H1 (cell line): ENCODE results near the gene LRTM1. TPM values are rescaled to one million over a fixed set of nuclear protein-coding genes. Genes with fewer than 3 reads are reported as not detected.

Experiments
- CTCF ChIA-PET: fragments of 300-600 bp; sonication (Branson Sonifier 250); formaldehyde crosslinking; loops from one replicate; lab custom pipeline; 2021; ENCODE audit not compliant: partially characterized antibody; lab: Charles Lee
- POLR2A ChIA-PET: fragments of 300-600 bp; sonication (Branson Sonifier 250); formaldehyde crosslinking; loops from one replicate; lab custom pipeline; 2021; ENCODE audit warnings: inconsistent platforms; ENCODE audit not compliant: partially characterized antibody; lab: Charles Lee
- DNase-seq, 2 experiments: peaks; one replicate each; pipeline versions ENCODE4 v3.0.0 to v3.0.0-alpha.2; 2010 to 2022; ENCODE audit warnings: low spot score in 2 of 2, low read depth in 1 of 2, mixed read lengths in 1 of 2
- FAIRE-seq: peaks from 2 replicates; lab custom pipeline; 2011; peaks lifted over from hg19 to GRCh38; lab: Jason Lieb, UNC
- H2AFZ ChIP-seq: 2 replicates; pipeline ENCODE4 v1.8.1; 2012; ENCODE audit warnings: low read length, inconsistent platforms
- H2AK5ac ChIP-seq: 2 replicates; pipeline ENCODE4 v1.6.1; 2013; ENCODE audit warnings: low read depth, low read length
- H2BK120ac ChIP-seq: replicated peaks from 2 replicates; pipeline ENCODE3; 2013; ENCODE audit warnings: low read depth, low read length, inconsistent platforms
- H2BK12ac ChIP-seq: 2 replicates; pipeline ENCODE4 v1.6.1; 2013; ENCODE audit warnings: low read depth, low read length
- H2BK15ac ChIP-seq: 2 replicates; pipeline ENCODE4 v1.6.1; 2013; ENCODE audit warnings: low read length
- H2BK20ac ChIP-seq: 2 replicates; pipeline ENCODE4 v1.6.1; 2013; ENCODE audit warnings: low read length
- H2BK5ac ChIP-seq: 2 replicates; pipeline ENCODE4 v1.6.1; 2013; ENCODE audit warnings: low read depth, low read length
- H3K14ac ChIP-seq: 2 replicates; pipeline ENCODE4 v1.6.1; 2013; ENCODE audit warnings: inconsistent platforms; ENCODE audit not compliant: insufficient read length
- H3K18ac ChIP-seq: 2 replicates; pipeline ENCODE4 v1.6.1; 2013; ENCODE audit warnings: low read length; ENCODE audit errors: extremely low read depth
- H3K23ac ChIP-seq: 2 replicates; pipeline ENCODE4 v1.6.1; 2013; ENCODE audit warnings: inconsistent platforms; ENCODE audit not compliant: insufficient read length
- H3K23me2 ChIP-seq: 2 replicates; pipeline ENCODE4 v1.6.1; 2013; ENCODE audit warnings: low read depth, low read length
- H3K27ac ChIP-seq: 2 replicates; pipeline ENCODE4 v1.6.1; 2011; ENCODE audit warnings: low read depth, low read length, inconsistent platforms
- H3K27me3 ChIP-seq, 4 experiments: replicated peaks in 1 of 4; 1 replicate in 1 of 4; 2 replicates in 3 of 4; pipeline versions ENCODE4 v1.6.1 to v1.8.1; 2011 to 2013; ENCODE audit warnings: low read length in 3 of 4, mild to moderate bottlenecking in 3 of 4, inconsistent platforms in 2 of 4, mixed read lengths in 2 of 4, moderate library complexity in 1 of 4; ENCODE audit not compliant: control insufficient read depth in 3 of 4, insufficient read depth in 3 of 4; ENCODE audit errors: extremely low read depth in 1 of 4
- H3K36me3 ChIP-seq, 4 experiments: 2 replicates each; pipeline versions ENCODE4 v1.6.1 to v1.8.1; 2011 to 2013; ENCODE audit warnings: mild to moderate bottlenecking in 4 of 4, low read length in 3 of 4, moderate library complexity in 2 of 4, control low read depth in 1 of 4, inconsistent platforms in 1 of 4; ENCODE audit not compliant: insufficient read depth in 4 of 4, control insufficient read depth in 2 of 4
- H3K4ac ChIP-seq: replicated peaks from 2 replicates; pipeline ENCODE3; 2013; ENCODE audit warnings: low read length, low read depth, mixed read lengths, inconsistent platforms; ENCODE audit not compliant: insufficient read length
- H3K4me1 ChIP-seq, 4 experiments: replicated peaks in 1 of 4; 1 replicate in 1 of 4; 2 replicates in 3 of 4; pipeline versions ENCODE4 v1.6.1 to v1.8.1; 2011 to 2013; ENCODE audit warnings: low read length in 3 of 4, inconsistent platforms in 2 of 4, mixed read lengths in 1 of 4; ENCODE audit not compliant: insufficient read depth in 4 of 4, control insufficient read depth in 3 of 4
- H3K4me2 ChIP-seq, 2 experiments: 2 replicates each; pipeline versions ENCODE4 v1.6.1 to v1.8.1; 2011 to 2013; ENCODE audit warnings: low read depth in 2 of 2, low read length in 2 of 2, control low read depth in 1 of 2, inconsistent platforms in 1 of 2, mild to moderate bottlenecking in 1 of 2; ENCODE audit not compliant: insufficient read depth in 1 of 2
- H3K4me3 ChIP-seq, 4 experiments: fragments of 200-600, 300-600 bp in 1 of 4; sonication (generic), shearing (Covaris generic), sonication (Bioruptor Twin) in 1 of 4; 2 replicates each; pipeline versions ENCODE4 v1.5.1 to v1.8.1; 2011 to 2016; ENCODE audit warnings: low read length in 4 of 4, low read depth in 3 of 4, control low read depth in 2 of 4, inconsistent platforms in 2 of 4, mild to moderate bottlenecking in 2 of 4, mixed read lengths in 1 of 4, moderate library complexity in 1 of 4; ENCODE audit not compliant: insufficient read depth in 2 of 4; ENCODE audit errors: extremely low read depth in 1 of 4
- H3K56ac ChIP-seq: replicated peaks from 2 replicates; pipeline ENCODE3; 2013; ENCODE audit warnings: low read depth, mild to moderate bottlenecking, mixed read lengths, low read length, inconsistent platforms; ENCODE audit not compliant: insufficient read length
- H3K79me1 ChIP-seq: 2 replicates; pipeline ENCODE4 v1.6.1; 2013; ENCODE audit warnings: low read depth, low read length, control low read depth
- H3K79me2 ChIP-seq, 2 experiments: 2 replicates each; pipeline versions ENCODE4 v1.6.1 to v1.8.1; 2012 to 2013; ENCODE audit warnings: low read length in 2 of 2, mild to moderate bottlenecking in 2 of 2, inconsistent platforms in 1 of 2; ENCODE audit not compliant: insufficient read depth in 2 of 2, control insufficient read depth in 1 of 2
- H3K9ac ChIP-seq, 4 experiments: replicated peaks in 1 of 4; 1 replicate in 1 of 4; 2 replicates in 3 of 4; pipeline versions ENCODE4 v1.6.1 to v1.8.1; 2011 to 2013; ENCODE audit warnings: low read depth in 3 of 4, low read length in 3 of 4, control low read depth in 2 of 4, mild to moderate bottlenecking in 2 of 4, moderate library complexity in 2 of 4, inconsistent platforms in 1 of 4; ENCODE audit errors: extremely low read depth in 1 of 4
- H3K9me3 ChIP-seq, 2 experiments: 2 replicates each; pipeline versions ENCODE4 v1.6.1 to v1.8.1; 2012 to 2013; ENCODE audit warnings: mild to moderate bottlenecking in 2 of 2, moderate library complexity in 2 of 2, control low read depth in 1 of 2, inconsistent platforms in 1 of 2, low read depth in 1 of 2, low read length in 1 of 2, mixed read lengths in 1 of 2; ENCODE audit not compliant: insufficient read depth in 2 of 2
- H4K20me1 ChIP-seq, 2 experiments: replicated peaks in 1 of 2; 2 replicates each; pipeline versions ENCODE3 to v1.8.1; 2011 to 2013; ENCODE audit warnings: inconsistent platforms in 2 of 2, low read length in 2 of 2, mild to moderate bottlenecking in 1 of 2; ENCODE audit not compliant: insufficient read depth in 2 of 2, control insufficient read depth in 1 of 2
- H4K5ac ChIP-seq: 2 replicates; pipeline ENCODE4 v1.6.1; 2013; ENCODE audit warnings: low read length, low read depth, mixed read lengths, inconsistent platforms; ENCODE audit not compliant: insufficient read length
- H4K8ac ChIP-seq: 2 replicates; pipeline ENCODE4 v1.8.0; 2013; ENCODE audit warnings: mild to moderate bottlenecking, moderate library complexity, low read length, inconsistent platforms; ENCODE audit not compliant: insufficient read depth; ENCODE audit errors: extremely low read depth
- H4K91ac ChIP-seq: replicated peaks from 2 replicates; pipeline ENCODE3; 2013; ENCODE audit warnings: low read length, mixed read lengths, inconsistent platforms; ENCODE audit not compliant: insufficient read length
- MAX ChIP-seq: IDR thresholded peaks from 2 replicates; pipeline ENCODE4 v1.6.1; 2012; ENCODE audit warnings: inconsistent platforms
- POU5F1 ChIP-seq: IDR thresholded peaks from 2 replicates; pipeline ENCODE4 v1.6.1; 2011; ENCODE audit warnings: low read depth, mild to moderate bottlenecking, low read length, moderate library complexity
- RNF2 ChIP-seq: fragments of 200-900, 300-1000 bp; sonication (generic); IDR thresholded peaks from 2 replicates; pipeline ENCODE4 v1.7.1; 2016; ENCODE audit warnings: borderline replicate concordance, low read depth, mild to moderate bottlenecking, antibody characterized with exemption, low read length; ENCODE audit not compliant: poor library complexity, severe bottlenecking; ENCODE audit errors: missing control alignments
- TCF12 ChIP-seq: IDR thresholded peaks from 2 replicates; pipeline ENCODE4 v1.6.1; 2011; ENCODE audit warnings: low read depth, mild to moderate bottlenecking, low read length
- USF2 ChIP-seq: IDR thresholded peaks from 2 replicates; pipeline ENCODE4 v1.6.1; 2011; ENCODE audit warnings: low read length, improper control_type of control experiment
- WGBS, 2 experiments: shearing (Covaris generic) in 1 of 2; methylation state at CpG; one replicate each; pipeline versions ENCODE4 v1.1.6 to v1.1.7; 2013 to 2015; ENCODE audit warnings: low lambda C conversion rate in 2 of 2, mixed read lengths in 2 of 2, inconsistent platforms in 1 of 2, low coverage in 1 of 2, missing lambda C conversion rate in 1 of 2; ENCODE audit not compliant: insufficient replicate concordance in 2 of 2, insufficient coverage in 1 of 2, insufficient read length in 1 of 2; ENCODE audit errors: extremely low coverage in 1 of 2, missing lambda C conversion rate in 1 of 2; 5-methylcytosine and 5-hydroxymethylcytosine counted together
- polyA plus RNA-seq, 7 experiments: library from polyadenylated mRNA; depleted of rRNA in 3 of 7; stranded (reverse) in 5 of 7; unstranded in 2 of 7; fragments of >200 nt in 5 of 7; fragments of 200-250 nt in 2 of 7; gene quantifications; 1 replicate in 5 of 7; 2 replicates in 1 of 7; 4 replicates in 1 of 7; pipeline versions ENCODE4 v1.2.1 to v1.2.3, GENCODE V29; 2011 to 2013; ENCODE audit warnings: missing spikeins in 2 of 7, mixed read lengths in 2 of 7
- total RNA-seq: library from RNA; stranded (reverse); fragmentation: NEBNext Ultra II Directional; extraction: Animal tissue kit (Norgen Biotek cat#: 25700); gene quantifications from 2 replicates; pipeline ENCODE4 v1.2.1, GENCODE V29; 2021

The LRTM1 gene
- total and polyA plus RNA-seq, 2 of the 8 experiments (the other 6 are each of a cell fraction or from before 2014, with no cell fraction given): not detected

- no peak overlapping the region for H4K5ac ChIP-seq
- 74% methylated on average over 3 of the region's 3 CpGs; no CpG with 5 or more reads in 1 of the 2 experiments for WGBS, 2 experiments
- TF ChIP-seq POU5F1 (no peak), MAX (no peak), USF2 (no peak), TCF12 (no peak), RNF2 (no peak)
- ChIA-PET POLR2A (no interaction called here), CTCF (interaction anchor here (0.9 to 2.2 kb wide), 6 partner anchors 10 to 499 kb away, joined by 3 to 7 read pairs (median 3); no protein-coding TSS in a partner anchor)
- no peak overlapping the region for H4K8ac ChIP-seq
- no peak overlapping the region for H3K56ac ChIP-seq
- H3K9ac ChIP-seq: no peak overlapping the region
- no peak overlapping the region for H3K14ac ChIP-seq
- H4K91ac ChIP-seq: no peak overlapping the region
- no peaks in the 10 kb centered on the region for H3K23me2 ChIP-seq
- H3K4ac ChIP-seq: no peak overlapping the region
- H3K4me2 ChIP-seq: no peak overlapping the region
- H2BK5ac ChIP-seq: 0 out of 2 replicates have a peak overlapping the region, but pooled peaks have one; percentile 42
- FAIRE-seq: no peak
- no peak overlapping the region for H2BK120ac ChIP-seq
- no peak for DNase-seq
- no peak overlapping the region; the same call in 1 of the 2 replicates for H2AK5ac ChIP-seq
- no peaks in the 10 kb centered on the region for H3K9me3 ChIP-seq
- H2BK15ac ChIP-seq: no peak overlapping the region; the same call in 1 of the 2 replicates
- H2AFZ ChIP-seq: no peak overlapping the region
- H3K79me1 ChIP-seq: no peaks in the 10 kb centered on the region; the same call in 1 of the 2 replicates
- H4K20me1 ChIP-seq: no peaks in the 10 kb centered on the region
- H3K4me3 ChIP-seq: no peak overlapping the region
- H3K27ac ChIP-seq: no peak overlapping the region
- H3K4me1 ChIP-seq: peaks cover 0 to 8% (median 5%) of the 10 kb centered on the region in 4 experiments; a peak in 3 of 7 replicates
- no peaks in the 10 kb centered on the region for H3K36me3 ChIP-seq
- peak overlapping the region; percentile 9; the same call in 1 of the 2 replicates for H3K18ac ChIP-seq
- H3K27me3 ChIP-seq: no peaks in the 10 kb centered on the region
- H3K23ac ChIP-seq: no peak overlapping the region
- H2BK12ac ChIP-seq: peak overlapping the region; percentile 62; the same call in 1 of the 2 replicates
- no peaks in the 10 kb centered on the region for H3K79me2 ChIP-seq
- no peak overlapping the region for H2BK20ac ChIP-seq
Measured at GRCh38 chr3:54955496-54955895, 27.6 kb upstream of the LRTM1 start.
